K562 (cell line): ENCODE data around the gene NACC1. TPM values are rescaled to one million over a fixed set of nuclear protein-coding genes. Genes with fewer than 3 reads are reported as not detected.

ENCODE experiments used
- ARNT ChIP-seq, 2 experiments: fragments of 450-650 bp; IDR thresholded peaks; 2 replicates each; pipeline ENCODE4 v1.6.1; 2016; ENCODE audit warnings: mild to moderate bottlenecking in 1 of 2
- CC2D1A ChIP-seq: fragments of 450-650 bp; IDR thresholded peaks from 2 replicates; pipeline ENCODE4 v1.6.1; 2017; ENCODE audit warnings: mild to moderate bottlenecking
- CEBPG ChIP-seq, 3 experiments: fragments of 200-800 bp in 1 of 3; sonication (Bioruptor generic) in 1 of 3; sonication (generic) in 1 of 3; formaldehyde crosslinking in 1 of 3; IDR thresholded peaks in 2 of 3; conservative IDR thresholded peaks in 1 of 3; 2 replicates each; pipeline versions ENCODE4 v1.6.1 to v1.8.0; 2016 to 2022; ENCODE audit warnings: missing compliant biosample characterization in 2 of 3, missing genetic modification characterization in 2 of 3, mild to moderate bottlenecking in 1 of 3, missing genetic modification reagents in 1 of 3
- CHAMP1 ChIP-seq: fragments of 450-650 bp; IDR thresholded peaks from 2 replicates; pipeline ENCODE4 v1.6.1; 2016; ENCODE audit warnings: mild to moderate bottlenecking
- CHD4 ChIP-seq: fragments of 200-600 bp; sonication (generic); IDR thresholded peaks from 3 replicates; pipeline ENCODE4 v1.6.1; 2012; ENCODE audit warnings: low read depth, mild to moderate bottlenecking, mixed read lengths, low read length, inconsistent platforms; ENCODE audit not compliant: insufficient read depth, insufficient replicate concordance, poor library complexity, severe bottlenecking
- CTCF ChIP-seq, 3 experiments: IDR thresholded peaks in 2 of 3; conservative IDR thresholded peaks in 1 of 3; 2 replicates each; pipeline ENCODE4 v1.5.1; 2011 to 2012; ENCODE audit warnings: low read length in 3 of 3, mild to moderate bottlenecking in 3 of 3, control low read depth in 2 of 3, improper control_type of control experiment in 1 of 3, inconsistent platforms in 1 of 3, low read depth in 1 of 3, mixed read lengths in 1 of 3, moderate library complexity in 1 of 3; ENCODE audit not compliant: insufficient read depth in 2 of 3
- EGR1 ChIP-seq: fragments of 450-650 bp; conservative IDR thresholded peaks from 2 replicates; pipeline ENCODE4 v1.6.1; 2017; ENCODE audit warnings: mild to moderate bottlenecking
- EHMT2 ChIP-seq: fragments of 450-650 bp; IDR thresholded peaks from 2 replicates; pipeline ENCODE4 v1.6.1; 2018; ENCODE audit warnings: antibody characterized with exemption
- KLF13 ChIP-seq: fragments of 450-650 bp; IDR thresholded peaks from 2 replicates; pipeline ENCODE4 v1.6.1; 2016; ENCODE audit warnings: missing genetic modification characterization, low read depth, mild to moderate bottlenecking, missing compliant biosample characterization, moderate library complexity, borderline replicate concordance
- MYBL2 ChIP-seq, 2 experiments: fragments of 450-650 bp in 1 of 2; sonication (generic) in 1 of 2; formaldehyde crosslinking in 1 of 2; IDR thresholded peaks; 2 replicates each; pipeline versions ENCODE4 v1.6.1 to v1.8.1; 2017 to 2022; ENCODE audit warnings: borderline replicate concordance in 1 of 2, inconsistent platforms in 1 of 2, low read depth in 1 of 2, mild to moderate bottlenecking in 1 of 2, missing genetic modification reagents in 1 of 2, moderate library complexity in 1 of 2
- NR1H2 ChIP-seq: sonication (generic); formaldehyde crosslinking; IDR thresholded peaks from 2 replicates; pipeline ENCODE4 v1.4.0; 2020; ENCODE audit warnings: mild to moderate bottlenecking, missing genetic modification reagents
- PKNOX1 ChIP-seq: fragments of 450-650 bp; IDR thresholded peaks from 2 replicates; pipeline ENCODE4 v1.6.1; 2016
- POU5F1 ChIP-seq: fragments of 150-350 bp; IDR thresholded peaks from 2 replicates; pipeline ENCODE4 v1.6.1; 2014; ENCODE audit warnings: borderline replicate concordance, low read length, low read depth, mild to moderate bottlenecking; ENCODE audit not compliant: partially characterized antibody
- SAFB2 ChIP-seq: fragments of 200-400 bp; formaldehyde crosslinking; IDR thresholded peaks from 2 replicates; pipeline ENCODE4 v1.6.1; 2018; ENCODE audit warnings: borderline replicate concordance, low read length, low read depth, moderate library complexity; ENCODE audit not compliant: severe bottlenecking
- SRSF7 ChIP-seq: fragments of 200-400 bp; formaldehyde crosslinking; optimal IDR thresholded peaks from 2 replicates; pipeline ENCODE3; 2017; ENCODE audit warnings: mild to moderate bottlenecking, low read depth, low read length
- TFAM ChIP-seq: fragments of 250-450 bp; sonication (Bioruptor Pico); conservative IDR thresholded peaks from 2 replicates; pipeline ENCODE4 v1.5.0; 2021; ENCODE audit warnings: mild to moderate bottlenecking, moderate library complexity
- U2AF2 ChIP-seq: fragments of 200-400 bp; formaldehyde crosslinking; optimal IDR thresholded peaks from 2 replicates; pipeline ENCODE3; 2017; ENCODE audit warnings: low read depth, mild to moderate bottlenecking, low read length
- ZBTB7A ChIP-seq: IDR thresholded peaks from 2 replicates; pipeline ENCODE4 v1.6.1; 2011; ENCODE audit warnings: low read depth, mild to moderate bottlenecking, low read length, moderate library complexity, borderline replicate concordance; ENCODE audit not compliant: control insufficient read depth
- ZC3H8 ChIP-seq: fragments of 450-650 bp; IDR thresholded peaks from 2 replicates; pipeline ENCODE4 v1.6.1; 2017
- ZNF184 ChIP-seq: sonication (generic); formaldehyde crosslinking; IDR thresholded peaks from 2 replicates; pipeline ENCODE4 v1.5.0; 2020; ENCODE audit warnings: missing genetic modification reagents
- ZNF263 ChIP-seq: sonication (generic); formaldehyde crosslinking; IDR thresholded peaks from 2 replicates; pipeline ENCODE4 v1.8.0; 2022; ENCODE audit warnings: mild to moderate bottlenecking, missing genetic modification reagents, borderline replicate concordance
- ZZZ3 ChIP-seq: fragments of 450-650 bp; IDR thresholded peaks from 2 replicates; pipeline ENCODE4 v1.6.1; 2016; ENCODE audit warnings: antibody characterized with exemption, mild to moderate bottlenecking, moderate library complexity
- polyA plus RNA-seq, 8 experiments: library from polyadenylated mRNA; depleted of rRNA in 4 of 8; stranded (reverse) in 5 of 8; unstranded in 3 of 8; fragments of >200 nt; fragmentation: Nextera tagmentation in 2 of 8; fragmentation: Illumina TruSeq in 1 of 8; extraction: Ambion mirVana in 2 of 8; extraction: Trizol in 1 of 8; gene quantifications; 2 replicates each; pipeline versions ENCODE4 v1.2.1 to v1.2.3, GENCODE V29; 2011 to 2014; ENCODE audit warnings: inconsistent platforms in 1 of 8, missing spikeins in 1 of 8
- total RNA-seq, 7 experiments: library from RNA; depleted of rRNA in 6 of 7; stranded (reverse); fragments of >200 nt in 6 of 7; fragmentation: Illumina TruSeq in 2 of 7; extraction: Trizol in 2 of 7; gene quantifications; 2 replicates each; pipeline versions ENCODE4 v1.2.1 to v1.2.3, GENCODE V29; 2011 to 2021; ENCODE audit warnings: low replicate concordance in 1 of 7

The NACC1 gene
- total and polyA plus RNA-seq, 9 of the 15 experiments (the other 6 are each of a cell fraction or from before 2014, with no cell fraction given), result 0.04 to 96.6 (median 25.8) TPM

- TF ChIP-seq ZNF184 (CRISPR knock-in tag) (no peak), KLF13 (tag) (no peak), SAFB2 (no peak), EGR1 (no peak), ZC3H8 (no peak), U2AF2 (no peak), CHD4 (no peak), ARNT (IDR thresholded peaks at IDR 0.05) (no peak), SRSF7 (no peak), CEBPG (CRISPR knock-in tag; IDR thresholded peaks at IDR 0.05) (0 out of 2 replicates have a peak, but pooled peaks have one; percentile 5), CEBPG (tag; conservative IDR thresholded peaks at IDR 0.05 in 1 of 2, IDR thresholded peaks at IDR 0.05 in 1 of 2) (no peak), CC2D1A (peak; percentile 66; the same call in 1 of the 2 replicates), ZNF263 (CRISPR knock-in tag) (peak; percentile 21; the same call in 1 of the 2 replicates), TFAM (CRISPR knock-in tag) (no peak), ZBTB7A (peak; percentile 90), POU5F1 (no peak), ZZZ3 (no peak), MYBL2 (IDR thresholded peaks at IDR 0.05; ENCODE audit: low read depth) (no peak), MYBL2 (CRISPR knock-in tag; IDR thresholded peaks at IDR 0.05; ENCODE audit: borderline replicate concordance) (no peak), CHAMP1 (no peak), EHMT2 (no peak), CTCF (IDR thresholded peaks at IDR 0.05 in 2 of 3, conservative IDR thresholded peaks at IDR 0.05 in 1 of 3; ENCODE audit: insufficient read depth in 2 of 3, low read depth in 1 of 3, low read length in 3 of 3) (peak; percentile 94 to 96 (median 95)), PKNOX1 (no peak), NR1H2 (CRISPR knock-in tag) (no peak)
Measured at GRCh38 chr19:13093407-13094105, 24.5 kb upstream of the NACC1 start (continued).
